HEK293T (cell line): ENCODE measurements around the gene CTNNA1.

Experiments used
- CTCF ChIA-PET: fragments of 350-600 bp; formaldehyde crosslinking; extraction: SDS; loops from one replicate; lab custom pipeline; 2021; ENCODE audit warnings: antibody characterized with exemption, inconsistent platforms; lab: Yijun Ruan, JAX
- POLR2A ChIA-PET: fragments of 350-600 bp; formaldehyde crosslinking; extraction: SDS; loops from one replicate; lab custom pipeline; 2020; ENCODE audit warnings: antibody characterized with exemption, inconsistent platforms; lab: Yijun Ruan, JAX
- DNase-seq: peaks from one replicate; pipeline ENCODE4 v3.0.0; 2012; ENCODE audit warnings: mixed read lengths; ENCODE audit errors: extremely low spot score
- ARNT ChIP-seq: fragments of 450-650 bp; IDR thresholded peaks from 2 replicates; pipeline ENCODE4 v1.6.1; 2017; ENCODE audit warnings: mild to moderate bottlenecking
- BHLHE40 ChIP-seq: fragments of 450-650 bp; IDR thresholded peaks from 2 replicates; pipeline ENCODE4 v1.6.1; 2016; ENCODE audit warnings: mild to moderate bottlenecking, moderate library complexity, borderline replicate concordance
- CTBP1 ChIP-seq: fragments of 450-650 bp; IDR thresholded peaks from 2 replicates; pipeline ENCODE4 v1.6.1; 2016; ENCODE audit warnings: borderline replicate concordance
- ELF4 ChIP-seq: fragments of 450-650 bp; IDR thresholded peaks from 2 replicates; pipeline ENCODE4 v1.6.1; 2017; ENCODE audit warnings: antibody characterized with exemption
- FOXA1 ChIP-seq: fragments of 450-650 bp; IDR thresholded peaks from 2 replicates; pipeline ENCODE4 v1.6.1; 2016; ENCODE audit warnings: mild to moderate bottlenecking
- FOXK2 ChIP-seq: fragments of 450-650 bp; IDR thresholded peaks from 2 replicates; pipeline ENCODE4 v1.6.1; 2016; ENCODE audit warnings: mild to moderate bottlenecking
- FOXM1 ChIP-seq: fragments of 450-650 bp; IDR thresholded peaks from 2 replicates; pipeline ENCODE4 v1.6.1; 2017; ENCODE audit warnings: mild to moderate bottlenecking, borderline replicate concordance
- HDGF ChIP-seq: fragments of 450-650 bp; IDR thresholded peaks from 2 replicates; pipeline ENCODE4 v1.6.1; 2017; ENCODE audit warnings: antibody characterized with exemption, borderline replicate concordance
- L3MBTL2 ChIP-seq: fragments of 450-650 bp; conservative IDR thresholded peaks from 2 replicates; pipeline ENCODE4 v1.6.1; 2016; ENCODE audit warnings: mild to moderate bottlenecking
- LEF1 ChIP-seq: fragments of 450-650 bp; IDR thresholded peaks from 2 replicates; pipeline ENCODE4 v1.6.1; 2017; ENCODE audit warnings: mild to moderate bottlenecking, borderline replicate concordance
- NFRKB ChIP-seq: fragments of 450-650 bp; IDR thresholded peaks from 2 replicates; pipeline ENCODE4 v1.6.1; 2016; ENCODE audit warnings: mild to moderate bottlenecking, moderate library complexity
- SP1 ChIP-seq: fragments of 450-650 bp; IDR thresholded peaks from 2 replicates; pipeline ENCODE4 v1.6.1; 2017
- SUZ12 ChIP-seq: fragments of 450-650 bp; IDR thresholded peaks from 2 replicates; pipeline ENCODE4 v1.6.1; 2016; ENCODE audit warnings: mild to moderate bottlenecking
- TARDBP ChIP-seq: fragments of 450-650 bp; IDR thresholded peaks from 2 replicates; pipeline ENCODE4 v1.6.1; 2016
- ZNF384 ChIP-seq: fragments of 450-650 bp; IDR thresholded peaks from 2 replicates; pipeline ENCODE4 v1.6.1; 2016
- TF ChIP-seq, protein P1 (sequence below): fragments of 450-650 bp; IDR thresholded peaks from 2 replicates; pipeline ENCODE4 v1.6.1; 2016

CTNNA1 gene

DNA sequence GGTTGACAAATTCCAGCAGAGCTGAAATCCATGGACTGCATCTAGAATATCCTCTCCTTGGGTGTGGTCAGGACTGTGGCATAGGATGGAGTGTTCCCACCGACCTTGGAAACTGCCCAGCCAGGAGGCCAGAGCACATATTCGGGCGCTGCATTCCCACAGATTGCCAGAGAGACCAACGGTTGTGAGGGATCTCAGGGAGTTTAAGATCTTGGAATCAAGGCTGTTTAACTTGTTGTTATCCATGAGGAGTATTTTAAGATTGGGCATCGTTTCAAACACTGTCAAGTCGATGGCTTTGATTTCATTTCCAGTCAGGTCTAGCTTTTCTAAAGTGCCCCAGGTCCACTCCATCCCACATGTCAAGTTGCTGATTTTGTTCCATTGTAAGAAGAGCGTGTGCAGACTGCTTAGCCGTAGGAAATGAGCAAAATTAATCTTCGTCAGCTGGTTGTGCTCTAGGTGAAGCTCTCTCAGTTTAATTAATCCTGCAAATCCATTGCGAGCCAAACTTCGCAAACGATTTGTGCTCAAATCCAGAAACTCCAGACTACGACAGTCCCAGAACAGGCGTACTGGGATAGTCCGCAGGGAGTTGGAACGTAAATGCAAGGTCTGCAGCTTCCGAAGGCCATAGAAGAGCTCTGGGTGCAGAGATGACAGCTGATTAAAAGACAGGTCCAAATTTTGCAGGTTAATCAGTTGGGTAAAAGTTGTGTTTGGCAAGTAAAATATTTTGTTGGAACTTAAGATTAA is 120.4 kb downstream of the CTNNA1 start:
- CTCF ChIA-PET, result interaction anchor here (0.6 kb wide), 1 partner anchor 381 kb away, joined by 11 read pairs; no protein-coding TSS in a partner anchor
- no peak for TF ChIP-seq SUZ12
- no peak for TF ChIP-seq ZNF384
- TF ChIP-seq, protein P1, sequence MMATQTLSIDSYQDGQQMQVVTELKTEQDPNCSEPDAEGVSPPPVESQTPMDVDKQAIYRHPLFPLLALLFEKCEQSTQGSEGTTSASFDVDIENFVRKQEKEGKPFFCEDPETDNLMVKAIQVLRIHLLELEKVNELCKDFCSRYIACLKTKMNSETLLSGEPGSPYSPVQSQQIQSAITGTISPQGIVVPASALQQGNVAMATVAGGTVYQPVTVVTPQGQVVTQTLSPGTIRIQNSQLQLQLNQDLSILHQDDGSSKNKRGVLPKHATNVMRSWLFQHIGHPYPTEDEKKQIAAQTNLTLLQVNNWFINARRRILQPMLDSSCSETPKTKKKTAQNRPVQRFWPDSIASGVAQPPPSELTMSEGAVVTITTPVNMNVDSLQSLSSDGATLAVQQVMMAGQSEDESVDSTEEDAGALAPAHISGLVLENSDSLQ, result no peak
- no peak for TF ChIP-seq FOXM1
- TF ChIP-seq ARNT, result no peak
- no peak for TF ChIP-seq BHLHE40
- TF ChIP-seq TARDBP, result no peak
- TF ChIP-seq ELF4, result no peak
- TF ChIP-seq CTBP1, result no peak
- TF ChIP-seq L3MBTL2, result no peak
- TF ChIP-seq FOXK2, result no peak
- TF ChIP-seq LEF1, result no peak
- no peak for TF ChIP-seq FOXA1
- TF ChIP-seq SP1, result no peak
- no peak for TF ChIP-seq HDGF
- DNase-seq, result no peak
- POLR2A ChIA-PET, result interaction anchor here (1.0 kb wide), 1 partner anchor 228 kb away, joined by 3 read pairs; no protein-coding TSS in a partner anchor

DNA sequence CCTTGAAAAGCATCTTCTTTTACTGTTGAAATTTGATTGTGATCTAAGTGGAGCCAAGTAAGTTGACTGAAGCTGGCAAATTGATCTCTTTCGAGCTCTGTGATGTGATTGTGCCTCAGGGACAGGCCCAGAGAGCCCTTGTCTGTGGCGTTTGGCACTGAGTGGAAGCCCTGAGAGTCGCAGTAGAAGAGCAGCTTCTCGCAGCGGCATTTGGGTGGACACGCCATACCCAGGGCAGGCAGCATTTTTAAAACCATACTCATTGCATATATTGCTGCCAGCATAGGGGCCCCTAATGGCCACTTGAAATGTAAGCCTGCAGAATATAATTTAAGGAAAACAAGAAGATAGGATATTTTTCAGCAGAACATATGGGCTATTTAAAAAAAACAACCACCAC is 121.0 kb downstream of the CTNNA1 start:
- POLR2A ChIA-PET, result interaction anchor here (1.0 kb wide), 1 partner anchor 227 kb away, joined by 3 read pairs; no protein-coding TSS in a partner anchor
- CTCF ChIA-PET, result interaction anchor here (0.6 to 0.7 kb wide), 2 partner anchors 48 to 381 kb away, joined by 4 to 11 read pairs; no protein-coding TSS in a partner anchor
- TF ChIP-seq BHLHE40 (no peak), TARDBP (no peak), L3MBTL2 (no peak)
- no peak for DNase-seq

DNA sequence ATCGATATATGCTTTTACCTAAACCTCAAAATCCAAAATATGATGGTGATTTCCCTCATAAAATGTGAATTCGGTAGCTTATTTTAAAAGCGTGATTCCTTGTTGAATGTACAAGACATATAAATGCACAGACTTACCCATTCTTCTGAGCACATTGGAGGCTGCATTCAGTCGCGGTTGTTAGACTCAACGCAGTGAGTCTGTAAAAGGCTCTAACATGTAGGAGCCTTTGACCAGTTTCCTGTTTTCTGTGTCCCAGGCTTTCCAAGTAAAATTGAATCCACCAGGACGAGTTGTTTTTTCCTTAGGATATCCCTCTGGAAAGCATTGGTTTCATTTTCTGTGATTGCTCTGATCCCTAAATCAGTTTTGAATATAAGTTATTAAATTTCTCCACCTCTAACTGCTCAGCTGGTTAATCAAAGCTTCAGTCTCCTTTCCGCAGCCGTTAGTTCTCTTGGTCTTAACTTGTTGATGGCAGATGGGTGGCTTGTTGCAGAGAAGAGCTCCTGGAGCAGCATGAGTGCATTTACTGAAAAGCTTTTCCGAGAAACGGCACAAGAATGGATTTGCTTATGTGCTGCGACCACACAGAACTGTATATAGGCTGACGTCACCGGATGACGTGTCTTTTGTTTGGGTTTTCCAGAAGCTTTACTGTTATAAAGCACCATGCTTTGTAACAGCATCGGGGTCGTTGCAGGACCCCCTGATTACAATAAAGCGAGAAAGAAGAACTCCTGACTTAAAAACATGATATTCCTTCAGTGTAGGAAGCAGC is 121.7 kb downstream of the CTNNA1 start, which contains the start of gene LRRTM2:
LRRTM2 (minus strand) TSS at position 565 of the 781 bp plus-strand sequence; CDS start at position 141, 424 bp downstream.
- TF ChIP-seq FOXK2, result no peak
- no peak for TF ChIP-seq L3MBTL2
- TF ChIP-seq, protein P1, result no peak
- no peak for TF ChIP-seq FOXM1
- TF ChIP-seq CTBP1, result no peak
- no peak for TF ChIP-seq TARDBP
- no peak for TF ChIP-seq FOXA1
- no peak for TF ChIP-seq ZNF384
- ChIA-PET POLR2A (interaction anchor here (0.6 kb wide), 1 partner anchor 345 kb away, joined by 4 read pairs; no protein-coding TSS in a partner anchor), CTCF (interaction anchor here (0.7 to 1.0 kb wide), 2 partner anchors 8 to 49 kb away, joined by 3 to 4 read pairs; no protein-coding TSS in a partner anchor)
- peak; percentile 26 for DNase-seq

DNA sequence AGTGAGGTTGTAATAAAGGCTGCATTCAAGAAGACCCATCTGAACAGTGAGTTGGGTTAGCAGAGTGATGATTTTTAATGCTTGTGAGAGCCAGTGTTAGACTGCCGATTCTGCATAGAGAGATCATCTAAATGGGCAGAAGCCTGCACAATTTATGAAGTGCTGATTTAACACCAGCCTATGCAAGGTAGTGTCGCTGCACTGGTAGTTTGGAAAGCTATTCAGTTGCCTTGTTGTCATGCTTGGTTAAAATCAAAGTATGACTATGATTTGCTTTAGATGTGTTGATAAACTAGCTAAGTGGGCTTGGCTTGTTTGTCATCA is 122.3 kb downstream of the CTNNA1 start:
- no peak for DNase-seq
- POLR2A ChIA-PET, result no interaction called here
- TF ChIP-seq, protein P1, result no peak
- no peak for TF ChIP-seq ARNT
- TF ChIP-seq FOXA1, result no peak
- TF ChIP-seq ZNF384, result no peak
- TF ChIP-seq NFRKB, result no peak
- TF ChIP-seq CTBP1, result no peak
- TF ChIP-seq SP1, result no peak
- no peak for TF ChIP-seq FOXM1
- no peak for TF ChIP-seq LEF1
- no peak for TF ChIP-seq HDGF
- TF ChIP-seq TARDBP, result no peak
- no peak for TF ChIP-seq FOXK2
- TF ChIP-seq SUZ12, result no peak
- no peak for TF ChIP-seq ELF4
- CTCF ChIA-PET, result interaction anchor here (1.0 kb wide), 1 partner anchor 9 kb away, joined by 3 read pairs; no protein-coding TSS in a partner anchor

DNA sequence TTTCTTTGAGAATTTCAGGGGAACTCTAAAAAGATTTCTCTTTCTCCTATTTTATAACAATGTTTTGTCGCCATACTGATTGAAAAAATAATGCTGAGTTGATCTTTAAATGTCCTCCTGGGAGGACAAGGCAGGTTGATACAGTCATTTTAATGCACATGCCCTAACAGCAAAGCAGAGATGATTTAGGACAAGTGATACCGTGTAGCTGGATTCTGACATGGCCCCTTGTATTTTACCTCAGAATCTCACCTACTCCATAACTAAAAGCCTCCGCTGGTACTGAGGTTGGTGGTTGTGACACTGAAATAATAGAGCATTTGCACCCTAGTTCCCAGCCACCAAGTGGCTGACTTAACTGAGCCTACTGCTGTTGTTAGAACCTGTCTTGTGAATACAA is 122.7 kb downstream of the CTNNA1 start:
- POLR2A ChIA-PET, result no interaction called here
- no peak for DNase-seq
- CTCF ChIA-PET, result interaction anchor here (1.0 kb wide), 1 partner anchor 9 kb away, joined by 3 read pairs; no protein-coding TSS in a partner anchor

More for the DNA sequence above, 122.7 kb downstream of the CTNNA1 start:
- no peak for TF ChIP-seq L3MBTL2
- no peak for TF ChIP-seq FOXK2
- TF ChIP-seq, protein P1, result no peak
- TF ChIP-seq SUZ12, result no peak
- no peak for TF ChIP-seq BHLHE40
- no peak for TF ChIP-seq ZNF384
- no peak for TF ChIP-seq TARDBP
- TF ChIP-seq SP1, result no peak
- no peak for TF ChIP-seq FOXM1
- no peak for TF ChIP-seq CTBP1
- TF ChIP-seq ELF4, result no peak
- TF ChIP-seq FOXA1, result no peak
